Measurements from ENCODE around the gene SMIM14. TPM values are rescaled to one million over a fixed set of nuclear protein-coding genes. Genes with fewer than 3 reads are reported as not detected.
"Not testable (repeated sequence)": the region's sequence is repeated elsewhere in the genome, so short reads cannot be mapped to it uniquely, and the experiment has no call there.

SMIM14 gene
- total RNA-seq, 4 donors from 2014 or later, result 6.9 to 15.3 (median 9.5) TPM

DNA sequence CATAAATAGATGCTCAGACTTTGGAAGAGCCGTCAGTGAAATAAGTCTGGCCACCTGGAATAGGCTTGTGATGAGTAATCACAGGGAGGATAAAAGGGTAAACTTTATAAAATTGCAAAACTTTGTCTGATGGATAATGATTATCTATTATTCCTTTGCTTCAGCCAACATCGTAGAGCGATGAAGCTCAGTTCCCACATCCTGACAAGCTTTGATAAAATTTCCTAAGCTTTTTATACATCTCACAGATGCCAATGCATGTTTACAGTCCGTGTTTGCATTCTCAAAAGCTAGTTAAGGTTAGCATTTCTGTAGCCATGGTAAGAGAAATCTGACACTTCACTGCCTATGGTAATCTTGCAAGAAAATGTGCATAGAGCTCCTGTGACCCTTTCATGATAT is 96.1 kb downstream of the SMIM14 start:
- H3K9me3 ChIP-seq, result no peaks in the 10 kb centered on the region
- no peaks in the 10 kb centered on the region for H3K27me3 ChIP-seq
- no peak overlapping the region for H3K4me3 ChIP-seq
- intact Hi-C loops (cut with DNase I; ENCODE audit: low total_unique reads) (no loop called here), in situ Hi-C loops (cut with MboI; ENCODE audit: low sequenced_read_pairs in 4 of 4) (no loop called here)
- TF ChIP-seq POLR2A (IDR thresholded peaks at IDR 0.05), result no peak
- TF ChIP-seq, protein P1, sequence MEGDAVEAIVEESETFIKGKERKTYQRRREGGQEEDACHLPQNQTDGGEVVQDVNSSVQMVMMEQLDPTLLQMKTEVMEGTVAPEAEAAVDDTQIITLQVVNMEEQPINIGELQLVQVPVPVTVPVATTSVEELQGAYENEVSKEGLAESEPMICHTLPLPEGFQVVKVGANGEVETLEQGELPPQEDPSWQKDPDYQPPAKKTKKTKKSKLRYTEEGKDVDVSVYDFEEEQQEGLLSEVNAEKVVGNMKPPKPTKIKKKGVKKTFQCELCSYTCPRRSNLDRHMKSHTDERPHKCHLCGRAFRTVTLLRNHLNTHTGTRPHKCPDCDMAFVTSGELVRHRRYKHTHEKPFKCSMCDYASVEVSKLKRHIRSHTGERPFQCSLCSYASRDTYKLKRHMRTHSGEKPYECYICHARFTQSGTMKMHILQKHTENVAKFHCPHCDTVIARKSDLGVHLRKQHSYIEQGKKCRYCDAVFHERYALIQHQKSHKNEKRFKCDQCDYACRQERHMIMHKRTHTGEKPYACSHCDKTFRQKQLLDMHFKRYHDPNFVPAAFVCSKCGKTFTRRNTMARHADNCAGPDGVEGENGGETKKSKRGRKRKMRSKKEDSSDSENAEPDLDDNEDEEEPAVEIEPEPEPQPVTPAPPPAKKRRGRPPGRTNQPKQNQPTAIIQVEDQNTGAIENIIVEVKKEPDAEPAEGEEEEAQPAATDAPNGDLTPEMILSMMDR (IDR thresholded peaks at IDR 0.05 in 4 of 5, conservative IDR thresholded peaks at IDR 0.05 in 1 of 5), result no peak
- no peaks in the 10 kb centered on the region for H3K4me1 ChIP-seq
- no peak for DNase-seq
- H3K27ac ChIP-seq, result no peak overlapping the region
- H3K36me3 ChIP-seq, result no peaks in the 10 kb centered on the region
- no peak for ATAC-seq

DNA sequence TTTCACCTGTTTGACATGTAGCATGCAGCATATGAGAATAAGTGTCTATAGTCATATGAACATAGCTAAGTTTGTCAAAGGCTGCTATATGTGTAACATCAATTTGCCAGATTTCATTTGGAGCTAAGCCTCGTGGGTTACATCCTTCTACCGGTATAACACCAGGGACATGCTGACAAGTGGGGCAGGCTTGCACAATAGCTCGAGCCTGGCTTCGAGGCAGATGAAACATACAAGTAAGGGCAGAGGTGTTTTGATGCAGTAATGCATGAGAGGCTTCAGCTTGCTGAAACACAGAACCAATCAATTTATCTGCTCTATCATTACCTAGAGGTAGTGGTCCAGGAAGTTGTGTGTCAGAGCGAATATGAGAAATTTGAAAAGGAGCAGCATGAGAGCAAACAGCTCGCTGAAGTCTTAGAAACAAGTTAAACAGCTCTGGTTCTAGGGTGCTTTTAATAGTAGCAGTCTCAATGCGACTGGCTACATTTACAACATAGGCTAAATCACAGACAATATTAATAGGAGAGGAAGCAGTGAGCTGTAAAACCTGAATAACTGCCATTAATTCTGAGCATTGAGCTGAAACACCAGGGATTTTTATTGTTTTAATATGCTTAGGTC is 96.6 kb downstream of the SMIM14 start:
- in situ Hi-C loops (cut with MboI; ENCODE audit: low sequenced_read_pairs in 4 of 4) (no loop called here), intact Hi-C loops (cut with DNase I; ENCODE audit: low total_unique reads) (no loop called here)
- no peak for DNase-seq

DNA sequence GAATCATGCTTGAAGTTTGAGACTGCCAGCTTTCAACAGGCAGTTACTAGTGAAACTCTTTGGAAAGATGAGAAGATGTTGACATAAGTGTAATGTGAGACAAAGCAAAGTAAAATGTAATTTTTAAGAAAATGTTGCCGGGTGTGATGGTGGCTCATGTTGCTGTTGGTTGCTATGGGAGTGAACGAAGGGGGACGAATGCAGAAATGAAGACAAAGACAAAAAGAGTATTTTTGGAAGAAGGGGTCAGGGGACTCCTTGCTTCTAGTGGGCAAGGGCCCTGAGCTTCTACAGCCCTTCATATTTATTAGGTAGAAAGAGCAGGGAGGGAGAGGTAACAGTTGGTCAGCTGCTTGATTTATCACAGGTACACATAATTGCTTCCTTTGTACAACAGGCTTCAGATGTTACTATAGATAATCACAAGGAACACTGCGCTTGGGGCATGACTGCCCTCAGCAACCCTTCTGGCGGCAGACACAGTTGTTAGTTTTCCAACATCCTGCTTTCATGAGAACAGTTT is 99.5 kb downstream of the SMIM14 start:
- intact Hi-C loops (cut with DNase I; ENCODE audit: low total_unique reads), result no loop called here

More for the DNA sequence above, 96.6 kb downstream of the SMIM14 start:
- Histone ChIP-seq H3K9me3 (no peaks in the 10 kb centered on the region), H3K4me1 (no peaks in the 10 kb centered on the region), H3K27me3 (no peaks in the 10 kb centered on the region), H3K27ac (no peak overlapping the region), H3K36me3 (no peaks in the 10 kb centered on the region), H3K4me3 (no peak overlapping the region)
- TF ChIP-seq, protein P1 (IDR thresholded peaks at IDR 0.05 in 4 of 5, conservative IDR thresholded peaks at IDR 0.05 in 1 of 5), result no peak
- no peak for TF ChIP-seq POLR2A (IDR thresholded peaks at IDR 0.05)
- no peak for ATAC-seq

DNA sequence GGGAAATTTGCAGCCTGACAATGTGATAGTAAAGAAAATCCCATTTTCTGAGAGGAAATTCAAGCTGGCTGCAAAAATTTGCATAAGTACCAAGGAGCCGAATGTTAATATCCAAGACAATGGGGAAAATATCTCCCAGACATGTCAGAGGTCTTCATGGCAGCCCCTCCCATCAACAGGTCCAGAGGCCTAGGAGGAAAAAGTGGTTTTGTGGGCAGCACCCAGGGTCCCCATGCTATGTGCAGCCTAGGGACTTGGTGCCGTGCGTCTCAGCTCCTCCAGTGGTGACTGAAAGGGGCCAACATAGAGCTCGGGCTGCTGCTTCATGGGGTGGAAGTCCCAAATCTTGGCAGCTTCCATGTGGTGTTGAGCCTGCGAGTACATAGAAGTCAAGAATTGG is 105.1 kb downstream of the SMIM14 start:
- DNase-seq, result no peak
- intact Hi-C loops (cut with DNase I; ENCODE audit: low total_unique reads) (no loop called here), in situ Hi-C loops (cut with MboI; ENCODE audit: low sequenced_read_pairs in 4 of 4) (no loop called here)
- no peak for ATAC-seq
- Histone ChIP-seq H3K27me3 (no peaks in the 10 kb centered on the region), H3K27ac (no peak overlapping the region), H3K4me3 (no peak overlapping the region), H3K36me3 (peaks cover 0 to 12% of the 10 kb centered on the region in 2 donors), H3K4me1 (peaks cover 10 to 12% of the 10 kb centered on the region in 2 donors), H3K9me3 (no peaks in the 10 kb centered on the region)
- TF ChIP-seq POLR2A (IDR thresholded peaks at IDR 0.05), result no peak
- TF ChIP-seq, protein P1 (IDR thresholded peaks at IDR 0.05 in 4 of 5, conservative IDR thresholded peaks at IDR 0.05 in 1 of 5), result no peak

More for the DNA sequence above, 99.5 kb downstream of the SMIM14 start:
- in situ Hi-C loops (cut with MboI; ENCODE audit: low sequenced_read_pairs in 4 of 4), result no loop called here
- Histone ChIP-seq H3K9me3 (no peaks in the 10 kb centered on the region), H3K36me3 (peaks cover 0 to 4% of the 10 kb centered on the region in 2 donors), H3K27me3 (no peaks in the 10 kb centered on the region), H3K27ac (no peak overlapping the region), H3K4me3 (no peak overlapping the region), H3K4me1 (no peaks in the 10 kb centered on the region)
- ATAC-seq, result no peak
- no peak for DNase-seq
- no peak for TF ChIP-seq POLR2A (IDR thresholded peaks at IDR 0.05)
- TF ChIP-seq, protein P1 (IDR thresholded peaks at IDR 0.05 in 4 of 5, conservative IDR thresholded peaks at IDR 0.05 in 1 of 5), result no peak

DNA sequence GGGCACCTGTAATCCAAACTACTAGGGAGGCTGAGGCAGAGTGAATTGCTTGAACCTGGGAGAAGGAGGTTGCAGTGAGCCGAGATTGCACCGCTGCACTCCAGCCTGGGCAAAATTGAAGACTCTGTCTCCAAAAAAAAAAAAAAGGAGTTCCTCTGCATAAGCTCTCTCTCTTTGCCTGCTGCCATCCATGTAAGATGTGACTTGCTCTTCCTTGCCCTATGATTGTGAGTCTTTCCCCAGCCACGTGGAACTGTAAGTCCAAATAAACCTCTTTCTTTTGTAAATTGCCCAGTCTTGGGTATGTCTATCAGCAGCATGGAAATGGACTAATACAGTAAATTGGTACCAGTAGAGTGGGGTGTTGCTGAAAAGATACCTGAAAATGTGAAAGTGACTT is 106.4 kb downstream of the SMIM14 start:
- in situ Hi-C loops (cut with MboI; ENCODE audit: low sequenced_read_pairs in 4 of 4); ATAC-seq; H3K4me3 ChIP-seq; H3K9me3 ChIP-seq; intact Hi-C loops (cut with DNase I; ENCODE audit: low total_unique reads); H3K27ac ChIP-seq; DNase-seq; H3K27me3 ChIP-seq: not testable (repeated sequence)
- H3K4me1 ChIP-seq, result peaks cover 14 to 15% of the 10 kb centered on the region in 2 donors
- H3K36me3 ChIP-seq, result peaks cover 0 to 12% of the 10 kb centered on the region in 2 donors

All from gastrocnemius medialis (tissue), 4 donors.